ENCODE measurements around the gene MEIOB. TPM values are rescaled to one million over a fixed set of nuclear protein-coding genes. Genes with fewer than 3 reads are reported as not detected.

Gene MEIOB
- total and polyA plus RNA-seq, 8 donors, result 0.26 to 0.44 TPM; not detected in 6

DNA sequence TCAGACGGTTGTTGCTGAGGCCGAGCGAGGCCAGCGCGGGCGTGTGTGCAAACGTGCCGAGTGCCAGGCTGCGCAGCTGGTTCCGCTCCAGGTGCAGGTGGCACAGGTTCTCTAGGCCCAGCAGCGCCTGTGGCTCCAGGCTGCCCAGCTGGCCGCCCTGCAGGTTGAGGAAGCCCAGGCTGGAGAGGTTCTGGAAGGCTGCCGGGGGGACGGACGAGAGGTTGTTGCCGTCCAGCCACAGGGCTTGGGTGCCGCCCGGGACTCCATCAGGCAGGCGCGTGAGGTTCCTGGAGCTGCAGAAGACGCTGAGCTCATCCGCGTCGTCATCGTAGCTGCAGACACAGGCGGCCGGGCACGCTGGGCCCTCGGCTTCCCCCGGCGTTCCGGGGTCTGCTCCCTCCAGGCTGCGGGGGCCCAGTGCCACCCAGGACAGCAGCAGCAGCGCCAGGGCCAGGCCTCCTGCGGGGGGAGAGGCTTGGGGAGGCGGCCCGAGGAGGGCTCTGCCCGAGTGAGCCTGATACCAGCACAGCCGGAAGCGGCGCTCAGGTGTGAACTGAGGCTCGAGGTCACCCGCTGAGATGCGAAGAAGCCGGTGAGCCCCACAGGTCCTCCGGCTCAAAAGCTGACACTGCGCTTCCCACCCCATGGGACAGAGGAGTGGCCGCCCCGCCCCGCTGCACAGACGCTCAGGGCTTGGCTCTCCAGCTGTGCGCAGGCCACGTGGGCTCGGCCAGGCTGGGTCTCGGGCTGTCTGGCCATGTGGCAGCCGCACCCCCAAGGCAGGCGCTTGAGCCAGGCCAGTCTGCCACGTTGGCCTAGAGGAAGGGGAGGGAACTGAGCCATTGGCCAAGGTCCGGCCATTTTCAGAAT lies 79.8 kb downstream of the MEIOB start:
- intact Hi-C loops (cut with DNase I), result no loop called here
- Histone ChIP-seq H3K36me3 (no peaks in the 10 kb centered on the region), H3K27ac (no peak overlapping the region), H3K4me3 (no peak overlapping the region), H3K4me1 (peaks cover 9 to 17% (median 16%) of the 10 kb centered on the region in 3 donors), H3K9me3 (no peaks in the 10 kb centered on the region), H3K27me3 (no peaks in the 10 kb centered on the region)
- no peak for ATAC-seq
- no peak for FAIRE-seq
- TF ChIP-seq, protein P1, sequence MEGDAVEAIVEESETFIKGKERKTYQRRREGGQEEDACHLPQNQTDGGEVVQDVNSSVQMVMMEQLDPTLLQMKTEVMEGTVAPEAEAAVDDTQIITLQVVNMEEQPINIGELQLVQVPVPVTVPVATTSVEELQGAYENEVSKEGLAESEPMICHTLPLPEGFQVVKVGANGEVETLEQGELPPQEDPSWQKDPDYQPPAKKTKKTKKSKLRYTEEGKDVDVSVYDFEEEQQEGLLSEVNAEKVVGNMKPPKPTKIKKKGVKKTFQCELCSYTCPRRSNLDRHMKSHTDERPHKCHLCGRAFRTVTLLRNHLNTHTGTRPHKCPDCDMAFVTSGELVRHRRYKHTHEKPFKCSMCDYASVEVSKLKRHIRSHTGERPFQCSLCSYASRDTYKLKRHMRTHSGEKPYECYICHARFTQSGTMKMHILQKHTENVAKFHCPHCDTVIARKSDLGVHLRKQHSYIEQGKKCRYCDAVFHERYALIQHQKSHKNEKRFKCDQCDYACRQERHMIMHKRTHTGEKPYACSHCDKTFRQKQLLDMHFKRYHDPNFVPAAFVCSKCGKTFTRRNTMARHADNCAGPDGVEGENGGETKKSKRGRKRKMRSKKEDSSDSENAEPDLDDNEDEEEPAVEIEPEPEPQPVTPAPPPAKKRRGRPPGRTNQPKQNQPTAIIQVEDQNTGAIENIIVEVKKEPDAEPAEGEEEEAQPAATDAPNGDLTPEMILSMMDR (IDR thresholded peaks at IDR 0.05), result no peak
- WGBS, 2 donors, result 92 to 94% methylated on average over 56 to 59 of the region's 59 CpGs
- peak in 2 of 6 donors; percentile 36 to 76 for DNase-seq

DNA sequence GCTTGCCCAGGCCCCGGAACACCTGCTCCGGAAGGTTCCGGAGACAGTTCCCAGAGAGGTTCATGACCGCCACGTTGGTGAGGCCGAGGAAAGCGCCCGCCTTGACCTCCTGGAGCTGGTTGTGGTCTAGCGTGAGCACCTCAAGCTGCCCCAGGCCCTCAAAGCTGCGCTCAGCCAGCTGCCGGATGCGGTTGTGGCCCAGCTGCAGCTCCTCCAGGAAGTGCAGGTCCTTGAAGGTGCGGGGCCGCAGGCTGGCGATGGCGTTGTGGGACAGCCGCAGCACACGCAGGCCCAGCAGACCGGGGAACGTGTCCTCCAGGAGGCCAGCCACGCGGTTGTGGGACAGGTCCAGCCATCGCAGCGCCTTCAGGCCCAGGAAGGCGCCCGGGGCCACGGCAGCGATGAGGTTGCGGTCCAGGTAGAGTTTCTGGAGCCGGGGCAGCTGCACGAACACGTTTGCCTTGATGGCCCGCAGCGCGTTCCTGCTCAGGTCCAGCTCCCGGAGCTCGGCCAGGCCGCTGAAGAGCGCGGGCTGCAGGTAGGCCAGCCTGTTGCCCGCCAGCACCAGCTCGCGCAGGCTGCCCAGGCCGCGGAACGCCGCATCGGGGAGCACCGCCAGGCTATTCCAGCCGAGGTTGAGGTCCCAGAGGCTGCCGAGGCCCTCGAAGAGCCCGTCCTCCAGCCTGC lies 80.6 kb downstream of the MEIOB start:
- ATAC-seq, result no peak
- Histone ChIP-seq H3K27me3 (no peaks in the 10 kb centered on the region), H3K36me3 (no peaks in the 10 kb centered on the region), H3K27ac (no peak overlapping the region), H3K4me1 (peaks cover 9 to 17% (median 16%) of the 10 kb centered on the region in 3 donors), H3K9me3 (no peaks in the 10 kb centered on the region), H3K4me3 (no peak overlapping the region)
- intact Hi-C loops (cut with DNase I), result no loop called here
- 94 to 95% methylated on average over 53 of the region's 53 CpGs for WGBS, 2 donors
- FAIRE-seq, result no peak
- peak in 1 of 6 donors; percentile 75 for DNase-seq
- TF ChIP-seq, protein P1 (IDR thresholded peaks at IDR 0.05), result no peak

DNA sequence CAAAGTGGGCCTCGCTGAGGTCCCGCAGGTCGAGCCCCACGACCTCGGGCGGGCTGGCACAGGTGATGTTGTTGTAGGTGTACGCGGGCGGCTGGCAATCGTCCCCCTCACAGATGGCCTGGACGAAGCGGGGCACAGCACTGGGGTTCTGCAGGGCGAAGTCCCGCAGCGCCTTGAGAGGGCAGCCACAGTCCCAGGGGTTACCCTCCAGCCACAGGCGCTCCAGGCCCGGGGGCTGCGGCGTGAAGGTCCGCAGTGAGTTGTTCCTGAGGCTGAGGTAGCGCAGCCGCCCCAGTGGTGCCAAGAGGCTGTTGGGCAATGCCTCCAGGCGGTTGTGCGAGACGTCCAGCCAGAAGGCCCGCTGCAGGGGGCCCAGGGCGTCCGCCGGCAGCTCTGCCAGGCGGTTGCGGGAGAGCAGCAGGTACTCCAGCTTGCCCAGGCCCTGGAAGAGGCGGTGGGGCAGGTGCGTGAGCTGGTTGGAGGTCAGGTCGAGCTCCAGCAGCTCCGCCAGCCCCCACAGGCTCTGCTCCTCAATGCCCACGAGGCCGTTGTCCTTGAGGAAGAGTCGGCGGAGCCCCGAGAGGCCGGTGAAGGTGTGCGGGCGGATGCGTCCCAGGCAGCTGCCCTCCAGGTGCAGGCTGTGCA lies 81.2 kb downstream of the MEIOB start:
- intact Hi-C loops (cut with DNase I), result no loop called here
- Histone ChIP-seq H3K27ac (no peak overlapping the region), H3K4me3 (no peak overlapping the region), H3K36me3 (no peaks in the 10 kb centered on the region), H3K4me1 (peaks cover 9 to 17% (median 16%) of the 10 kb centered on the region in 3 donors), H3K9me3 (no peaks in the 10 kb centered on the region), H3K27me3 (no peaks in the 10 kb centered on the region)
- ATAC-seq (no peak), DNase-seq (peak in 1 of 6 donors; percentile 77), FAIRE-seq (no peak)
- WGBS, 2 donors, result 90 to 92% methylated on average over 39 to 44 of the region's 44 CpGs
- TF ChIP-seq, protein P1 (IDR thresholded peaks at IDR 0.05), result no peak

DNA sequence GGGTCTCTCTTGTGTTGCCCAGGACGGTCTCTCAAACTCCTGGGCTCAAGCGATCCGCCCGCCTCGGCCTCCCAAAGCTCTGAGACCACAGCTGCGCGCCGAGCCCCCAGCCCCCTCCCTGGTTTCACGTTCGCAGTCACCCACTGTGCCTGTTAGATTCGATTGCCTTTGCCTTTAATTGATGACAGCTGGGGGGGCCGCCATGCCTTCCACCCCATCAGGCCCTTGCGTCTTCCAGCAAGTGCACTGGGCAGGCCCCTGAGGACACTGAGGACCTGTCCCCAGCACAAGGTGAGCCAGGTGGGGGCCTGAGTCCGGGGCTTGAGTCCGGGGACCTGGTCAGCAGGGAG lies 81.7 kb downstream of the MEIOB start:
- ATAC-seq, result no peak
- H3K4me1 ChIP-seq, result peaks cover 9 to 16% (median 16%) of the 10 kb centered on the region in 3 donors
- no peak for FAIRE-seq
- 89 to 92% methylated on average over 13 to 15 of the region's 15 CpGs for WGBS, 2 donors
- H3K9me3 ChIP-seq, result no peaks in the 10 kb centered on the region
- no peaks in the 10 kb centered on the region for H3K36me3 ChIP-seq
- DNase-seq, result no peak
- H3K4me3 ChIP-seq, result no peak overlapping the region
- TF ChIP-seq, protein P1 (IDR thresholded peaks at IDR 0.05), result no peak
- no peak overlapping the region for H3K27ac ChIP-seq
- H3K27me3 ChIP-seq, result no peaks in the 10 kb centered on the region
- intact Hi-C loops (cut with DNase I), result no loop called here

Measured in pancreas (tissue), 10 donors.